ENCODE results near the gene MYO9A. TPM values are rescaled to one million over a fixed set of nuclear protein-coding genes. Genes with fewer than 3 reads are reported as not detected.

Gene MYO9A
- total RNA-seq, 1 experiment from 2014 or later = 23.0 TPM

DNA sequence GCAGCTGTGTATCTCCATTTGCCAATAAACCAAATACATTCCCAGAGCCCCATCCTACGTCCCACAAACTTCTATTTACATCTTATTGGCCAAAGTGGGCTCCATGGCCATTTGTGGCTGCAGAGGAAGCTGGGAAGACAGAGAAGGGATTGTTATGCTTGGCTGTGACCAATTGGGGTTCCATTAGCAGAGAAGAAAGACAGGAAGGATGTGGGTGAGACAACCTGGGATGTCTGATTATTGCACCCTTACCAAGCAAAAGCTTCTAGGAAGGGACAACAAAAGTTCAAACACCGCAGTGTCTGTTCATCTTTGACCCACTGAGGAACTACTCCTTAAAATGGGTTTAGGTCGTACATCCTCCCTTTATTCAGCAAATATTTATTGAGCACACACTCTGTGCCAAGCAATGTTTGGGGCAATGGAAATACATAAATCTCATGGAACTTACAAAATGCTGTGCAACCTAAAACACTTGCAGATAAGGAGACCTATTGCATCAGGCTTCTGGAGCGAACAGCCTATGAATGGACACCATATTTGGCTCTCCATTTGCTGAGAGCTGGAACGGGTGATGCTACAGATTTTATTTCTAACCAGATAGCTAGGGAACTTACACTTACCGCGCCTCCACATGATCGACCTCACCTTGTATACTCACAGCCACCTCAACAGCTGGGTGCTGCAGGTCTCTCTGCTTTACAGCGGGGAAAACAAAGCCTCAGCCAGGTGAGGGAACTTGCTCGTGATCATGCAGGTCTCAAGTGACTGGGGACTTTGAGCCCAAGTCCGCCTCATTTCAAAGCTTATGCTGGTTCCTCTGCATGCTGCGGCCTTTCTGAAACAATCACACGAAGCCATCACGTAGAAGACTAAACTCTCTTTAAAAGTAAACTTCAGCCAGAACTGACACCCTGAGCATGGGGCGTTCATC, 329.0 kb downstream of the MYO9A start (continued):
- TF ChIP-seq, protein P1, sequence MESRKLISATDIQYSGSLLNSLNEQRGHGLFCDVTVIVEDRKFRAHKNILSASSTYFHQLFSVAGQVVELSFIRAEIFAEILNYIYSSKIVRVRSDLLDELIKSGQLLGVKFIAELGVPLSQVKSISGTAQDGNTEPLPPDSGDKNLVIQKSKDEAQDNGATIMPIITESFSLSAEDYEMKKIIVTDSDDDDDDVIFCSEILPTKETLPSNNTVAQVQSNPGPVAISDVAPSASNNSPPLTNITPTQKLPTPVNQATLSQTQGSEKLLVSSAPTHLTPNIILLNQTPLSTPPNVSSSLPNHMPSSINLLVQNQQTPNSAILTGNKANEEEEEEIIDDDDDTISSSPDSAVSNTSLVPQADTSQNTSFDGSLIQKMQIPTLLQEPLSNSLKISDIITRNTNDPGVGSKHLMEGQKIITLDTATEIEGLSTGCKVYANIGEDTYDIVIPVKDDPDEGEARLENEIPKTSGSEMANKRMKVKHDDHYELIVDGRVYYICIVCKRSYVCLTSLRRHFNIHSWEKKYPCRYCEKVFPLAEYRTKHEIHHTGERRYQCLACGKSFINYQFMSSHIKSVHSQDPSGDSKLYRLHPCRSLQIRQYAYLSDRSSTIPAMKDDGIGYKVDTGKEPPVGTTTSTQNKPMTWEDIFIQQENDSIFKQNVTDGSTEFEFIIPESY (IDR thresholded peaks at IDR 0.05; ENCODE audit: extremely low read depth, insufficient replicate concordance, low read length) = no peak
- TF ChIP-seq SIN3A (IDR thresholded peaks at IDR 0.05; ENCODE audit: low read depth) (no peak), FOSL1 (IDR thresholded peaks at IDR 0.05; ENCODE audit: low read depth) (no peak), YY1 (IDR thresholded peaks at IDR 0.05; ENCODE audit: extremely low read depth, insufficient replicate concordance, low read depth, low read length) (no peak), ELF1 (IDR thresholded peaks at IDR 0.05; ENCODE audit: borderline replicate concordance, low read depth) (no peak)
- TF ChIP-seq, protein P2, sequence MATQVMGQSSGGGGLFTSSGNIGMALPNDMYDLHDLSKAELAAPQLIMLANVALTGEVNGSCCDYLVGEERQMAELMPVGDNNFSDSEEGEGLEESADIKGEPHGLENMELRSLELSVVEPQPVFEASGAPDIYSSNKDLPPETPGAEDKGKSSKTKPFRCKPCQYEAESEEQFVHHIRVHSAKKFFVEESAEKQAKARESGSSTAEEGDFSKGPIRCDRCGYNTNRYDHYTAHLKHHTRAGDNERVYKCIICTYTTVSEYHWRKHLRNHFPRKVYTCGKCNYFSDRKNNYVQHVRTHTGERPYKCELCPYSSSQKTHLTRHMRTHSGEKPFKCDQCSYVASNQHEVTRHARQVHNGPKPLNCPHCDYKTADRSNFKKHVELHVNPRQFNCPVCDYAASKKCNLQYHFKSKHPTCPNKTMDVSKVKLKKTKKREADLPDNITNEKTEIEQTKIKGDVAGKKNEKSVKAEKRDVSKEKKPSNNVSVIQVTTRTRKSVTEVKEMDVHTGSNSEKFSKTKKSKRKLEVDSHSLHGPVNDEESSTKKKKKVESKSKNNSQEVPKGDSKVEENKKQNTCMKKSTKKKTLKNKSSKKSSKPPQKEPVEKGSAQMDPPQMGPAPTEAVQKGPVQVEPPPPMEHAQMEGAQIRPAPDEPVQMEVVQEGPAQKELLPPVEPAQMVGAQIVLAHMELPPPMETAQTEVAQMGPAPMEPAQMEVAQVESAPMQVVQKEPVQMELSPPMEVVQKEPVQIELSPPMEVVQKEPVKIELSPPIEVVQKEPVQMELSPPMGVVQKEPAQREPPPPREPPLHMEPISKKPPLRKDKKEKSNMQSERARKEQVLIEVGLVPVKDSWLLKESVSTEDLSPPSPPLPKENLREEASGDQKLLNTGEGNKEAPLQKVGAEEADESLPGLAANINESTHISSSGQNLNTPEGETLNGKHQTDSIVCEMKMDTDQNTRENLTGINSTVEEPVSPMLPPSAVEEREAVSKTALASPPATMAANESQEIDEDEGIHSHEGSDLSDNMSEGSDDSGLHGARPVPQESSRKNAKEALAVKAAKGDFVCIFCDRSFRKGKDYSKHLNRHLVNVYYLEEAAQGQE (IDR thresholded peaks at IDR 0.05; ENCODE audit: low read depth) = no peak
